ENCODE measurements around the gene ADCYAP1R1.
A peak's percentile ranks its signal among the peaks of the same experiment; 100 is the strongest.

The ADCYAP1R1 gene

GRCh38 chr7:31023877-31024276 lies 28.2 kb upstream of the ADCYAP1R1 start:
- Mint-ChIP-seq H3K27ac (peak overlapping the region; percentile 90), H3K4me3 (no peak overlapping the region), H3K27me3 (peaks cover 18% of the 10 kb centered on the region), H3K4me1 (peaks cover 70% of the 10 kb centered on the region), H3K9me3 (peaks cover 8% of the 10 kb centered on the region), H3K36me3 (peaks cover 3% of the 10 kb centered on the region)
- CTCF ChIA-PET = no interaction called here
- peak; percentile 56 for DNase-seq

GRCh38 chr7:31027161-31027965 lies 24.7 kb upstream of the ADCYAP1R1 start:
- CTCF ChIA-PET = interaction anchor here (0.9 to 1.3 kb wide), 2 partner anchors 46 to 95 kb away, joined by 3 read pairs; no protein-coding TSS in a partner anchor
- Mint-ChIP-seq H3K27ac (no peak overlapping the region), H3K4me3 (no peak overlapping the region), H3K36me3 (peaks cover 3% of the 10 kb centered on the region), H3K27me3 (peaks cover 22% of the 10 kb centered on the region), H3K9me3 (peaks cover 8% of the 10 kb centered on the region), H3K4me1 (peaks cover 44% of the 10 kb centered on the region)
- no peak for DNase-seq

- H3K27me3 Mint-ChIP-seq = peaks cover 24% of the 10 kb centered on the region
Measured at GRCh38 chr7:31028006-31028405, 24.1 kb upstream of the ADCYAP1R1 start.

GRCh38 chr7:31028417-31028992 lies 23.6 kb upstream of the ADCYAP1R1 start:
- Mint-ChIP-seq H3K36me3 (peaks cover 3% of the 10 kb centered on the region), H3K9me3 (peaks cover 7% of the 10 kb centered on the region), H3K27me3 (peaks cover 29% of the 10 kb centered on the region), H3K4me1 (peaks cover 33% of the 10 kb centered on the region), H3K4me3 (no peak overlapping the region), H3K27ac (no peak overlapping the region)
- CTCF ChIA-PET = interaction anchor here (0.9 kb wide), 1 partner anchor 47 kb away, joined by 3 read pairs; no protein-coding TSS in a partner anchor
- no peak for DNase-seq

More at GRCh38 chr7:31028006-31028405, 24.1 kb upstream of the ADCYAP1R1 start:
- Mint-ChIP-seq H3K36me3 (peaks cover 3% of the 10 kb centered on the region), H3K4me3 (no peak overlapping the region), H3K4me1 (peaks cover 38% of the 10 kb centered on the region), H3K9me3 (peaks cover 8% of the 10 kb centered on the region), H3K27ac (no peak overlapping the region)
- no peak for DNase-seq
- CTCF ChIA-PET = interaction anchor here (0.9 to 1.3 kb wide), 2 partner anchors 46 to 94 kb away, joined by 3 read pairs; no protein-coding TSS in a partner anchor

DNA sequence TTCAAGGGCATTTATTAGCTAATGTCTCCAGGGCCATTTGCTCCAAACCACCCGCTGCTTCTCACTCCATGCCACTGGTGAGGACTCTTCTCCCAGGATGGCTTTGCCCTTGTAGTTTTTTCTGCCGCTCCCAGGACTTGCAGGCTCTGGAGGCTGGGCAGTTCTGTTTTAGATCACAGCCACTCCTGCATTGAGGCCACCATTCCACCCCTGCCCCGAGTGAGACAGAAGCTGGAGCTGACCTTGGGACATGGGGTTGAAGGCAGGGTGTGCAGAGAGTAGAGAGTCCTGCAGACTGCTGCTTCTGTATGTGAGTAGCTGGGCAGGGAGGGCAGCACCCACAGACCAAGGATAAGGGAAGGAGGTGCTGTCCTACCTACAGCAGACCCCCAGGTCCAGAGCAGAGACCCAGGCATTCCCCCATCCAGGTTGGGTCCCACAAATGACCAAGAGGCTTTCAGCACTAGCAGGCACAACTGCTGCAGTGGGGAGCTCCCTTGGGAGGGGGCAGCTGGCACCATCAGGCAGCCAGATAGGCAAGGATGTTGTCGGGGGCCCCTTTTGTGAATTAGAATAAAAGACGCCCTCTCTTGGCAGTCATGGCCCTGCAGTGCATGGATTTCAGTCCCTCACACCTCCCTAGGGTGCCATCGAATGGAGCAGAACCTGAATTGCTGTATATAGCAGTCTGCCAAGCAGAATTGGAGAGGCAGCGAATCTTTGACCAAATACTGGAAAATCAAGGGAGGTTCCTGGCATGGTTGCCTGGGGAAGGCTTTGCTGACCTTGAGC lies 22.7 kb upstream of the ADCYAP1R1 start:
- CTCF ChIA-PET = no interaction called here
- Mint-ChIP-seq H3K9me3 (no peaks in the 10 kb centered on the region), H3K4me1 (peaks cover 23% of the 10 kb centered on the region), H3K36me3 (no peaks in the 10 kb centered on the region), H3K27ac (no peak overlapping the region), H3K4me3 (no peak overlapping the region), H3K27me3 (peaks cover 38% of the 10 kb centered on the region)
- no peak for DNase-seq

DNA sequence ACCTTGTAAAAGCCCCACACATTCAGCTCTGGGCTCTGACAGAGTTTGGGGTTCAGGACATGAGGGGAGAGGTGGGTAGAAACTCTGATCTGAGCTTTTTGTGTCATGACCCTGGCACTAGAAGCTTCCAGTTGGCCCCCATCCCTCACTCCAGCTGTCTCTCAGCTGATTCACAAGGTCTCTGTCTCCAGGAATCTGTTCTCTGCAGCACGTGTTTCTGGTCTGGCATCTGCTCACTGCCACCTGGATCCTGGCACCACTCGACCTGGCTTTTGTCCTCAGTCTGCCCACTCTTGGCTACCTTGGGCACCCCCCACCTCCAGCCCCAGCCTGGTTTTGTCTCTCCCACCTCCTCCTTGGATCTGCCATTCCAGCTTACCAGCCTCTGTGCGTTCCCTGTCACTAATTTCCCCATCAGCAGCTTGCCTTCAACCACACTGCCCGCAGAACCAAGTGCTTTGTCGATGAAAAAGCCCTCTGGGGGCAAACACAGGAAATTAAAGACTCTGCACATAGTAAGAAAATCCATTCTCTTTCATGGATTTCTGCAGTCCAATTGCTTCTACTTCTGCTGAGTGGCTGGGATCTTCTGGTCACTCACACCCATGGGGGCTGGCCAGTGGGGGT lies 18.3 kb upstream of the ADCYAP1R1 start:
- Mint-ChIP-seq H3K4me3 (no peak overlapping the region), H3K9me3 (no peaks in the 10 kb centered on the region), H3K27ac (no peak overlapping the region), H3K27me3 (peaks cover 54% of the 10 kb centered on the region), H3K4me1 (no peaks in the 10 kb centered on the region), H3K36me3 (no peaks in the 10 kb centered on the region)
- CTCF ChIA-PET = no interaction called here
- no peak for DNase-seq

DNA sequence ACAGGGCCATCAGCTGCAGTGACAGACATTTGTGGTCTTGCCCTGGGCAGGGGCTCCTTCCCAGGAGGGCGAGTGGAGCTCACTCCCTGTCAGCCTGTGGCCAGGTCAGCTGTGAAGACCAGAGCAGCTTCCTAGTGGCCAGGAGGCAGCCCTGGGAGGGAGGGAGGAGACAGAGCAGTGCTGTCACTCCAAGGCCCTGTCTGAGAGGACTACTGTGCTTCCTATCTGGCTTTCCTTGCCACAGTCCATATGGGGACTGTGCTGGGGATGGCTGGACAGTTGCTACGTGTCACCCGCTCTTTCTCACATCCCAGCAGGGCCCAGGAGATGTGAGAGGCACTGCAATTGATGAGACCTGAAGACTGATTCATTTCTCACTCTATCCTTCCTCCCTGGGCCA lies 15.2 kb upstream of the ADCYAP1R1 start:
- DNase-seq = no peak
- Mint-ChIP-seq H3K4me3 (no peak overlapping the region), H3K9me3 (no peaks in the 10 kb centered on the region), H3K27ac (no peak overlapping the region), H3K27me3 (peaks cover 65% of the 10 kb centered on the region), H3K4me1 (no peaks in the 10 kb centered on the region), H3K36me3 (no peaks in the 10 kb centered on the region)
- CTCF ChIA-PET = interaction anchor here (1.2 kb wide), 1 partner anchor 54 kb away, joined by 3 read pairs; no protein-coding TSS in a partner anchor

DNA sequence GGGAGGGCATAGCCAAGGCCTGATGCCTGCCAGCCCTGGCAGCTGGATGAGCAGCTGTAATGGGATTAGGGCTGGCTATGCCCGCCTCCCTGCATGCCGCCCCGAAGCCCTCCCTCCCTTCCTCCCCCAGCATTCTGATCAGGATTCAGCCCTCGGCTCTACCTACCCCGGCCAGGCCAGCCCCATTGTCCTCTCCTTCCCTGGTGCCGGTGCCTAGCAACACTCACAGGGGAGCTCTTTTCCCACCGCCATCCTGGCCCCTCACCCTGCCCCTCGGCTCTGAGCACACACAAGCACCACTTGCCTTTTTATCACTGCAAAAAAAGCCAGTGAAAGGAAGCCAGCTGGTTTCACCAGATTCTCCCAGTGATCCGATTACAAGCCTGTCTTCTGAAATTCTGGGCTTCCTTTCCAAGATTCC lies 9.0 kb upstream of the ADCYAP1R1 start:
- Mint-ChIP-seq H3K4me1 (no peaks in the 10 kb centered on the region), H3K4me3 (no peak overlapping the region), H3K27me3 (peaks cover 51% of the 10 kb centered on the region), H3K9me3 (no peaks in the 10 kb centered on the region), H3K36me3 (no peaks in the 10 kb centered on the region), H3K27ac (no peak overlapping the region)
- DNase-seq = no peak
- CTCF ChIA-PET = interaction anchor here (0.6 kb wide), 1 partner anchor 57 kb away, joined by 3 read pairs; no protein-coding TSS in a partner anchor

DNA sequence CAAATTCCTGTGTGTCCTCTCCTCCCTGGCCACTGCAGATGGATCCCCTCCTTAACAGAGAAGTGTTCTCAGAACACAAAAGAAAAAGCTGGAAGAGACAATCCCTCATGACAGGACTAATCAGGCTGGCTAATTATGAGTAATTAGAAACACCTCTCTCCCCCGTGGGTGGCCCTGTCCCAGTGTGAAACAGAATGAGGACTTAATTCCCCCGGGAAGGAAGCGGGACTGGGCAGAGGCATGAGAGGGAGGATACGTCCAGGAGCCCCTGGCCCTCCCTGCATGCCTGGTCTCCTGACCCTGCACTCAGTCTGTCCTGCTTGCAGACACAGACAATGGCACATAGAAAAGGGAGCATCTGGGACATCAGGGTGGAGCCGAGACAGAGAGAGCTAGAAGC lies 7.6 kb upstream of the ADCYAP1R1 start:
- Mint-ChIP-seq H3K4me3 (no peak overlapping the region), H3K27ac (no peak overlapping the region), H3K9me3 (no peaks in the 10 kb centered on the region), H3K27me3 (peaks cover 56% of the 10 kb centered on the region), H3K36me3 (no peaks in the 10 kb centered on the region), H3K4me1 (no peaks in the 10 kb centered on the region)
- DNase-seq = no peak
- CTCF ChIA-PET = no interaction called here

- H3K9me3 Mint-ChIP-seq = no peaks in the 10 kb centered on the region
Measured at GRCh38 chr7:31046723-31047122, 5.4 kb upstream of the ADCYAP1R1 start.

GRCh38 chr7:31047313-31048146 lies 4.6 kb upstream of the ADCYAP1R1 start:
- Mint-ChIP-seq H3K27ac (no peak overlapping the region), H3K9me3 (no peaks in the 10 kb centered on the region), H3K4me1 (no peaks in the 10 kb centered on the region), H3K36me3 (no peaks in the 10 kb centered on the region), H3K4me3 (no peak overlapping the region), H3K27me3 (peaks cover 65% of the 10 kb centered on the region)
- no peak for DNase-seq
- CTCF ChIA-PET = interaction anchor here (1.9 kb wide), 1 partner anchor 75 kb away, joined by 6 read pairs; no protein-coding TSS in a partner anchor

More at GRCh38 chr7:31046723-31047122, 5.4 kb upstream of the ADCYAP1R1 start:
- no peaks in the 10 kb centered on the region for H3K36me3 Mint-ChIP-seq
- H3K4me1 Mint-ChIP-seq = no peaks in the 10 kb centered on the region
- peaks cover 68% of the 10 kb centered on the region for H3K27me3 Mint-ChIP-seq
- H3K4me3 Mint-ChIP-seq = no peak overlapping the region
- CTCF ChIA-PET = no interaction called here
- no peak overlapping the region for H3K27ac Mint-ChIP-seq
- no peak for DNase-seq

GRCh38 chr7:31049005-31049765 lies 2.9 kb upstream of the ADCYAP1R1 start:
- no peak for DNase-seq
- H3K36me3 Mint-ChIP-seq = no peaks in the 10 kb centered on the region
- CTCF ChIA-PET = interaction anchor here (1.9 kb wide), 1 partner anchor 73 kb away, joined by 6 read pairs; no protein-coding TSS in a partner anchor
- H3K4me1 Mint-ChIP-seq = no peaks in the 10 kb centered on the region
- H3K4me3 Mint-ChIP-seq = no peak overlapping the region
- H3K9me3 Mint-ChIP-seq = no peaks in the 10 kb centered on the region
- no peak overlapping the region for H3K27ac Mint-ChIP-seq
- H3K27me3 Mint-ChIP-seq = peaks cover 67% of the 10 kb centered on the region

DNA sequence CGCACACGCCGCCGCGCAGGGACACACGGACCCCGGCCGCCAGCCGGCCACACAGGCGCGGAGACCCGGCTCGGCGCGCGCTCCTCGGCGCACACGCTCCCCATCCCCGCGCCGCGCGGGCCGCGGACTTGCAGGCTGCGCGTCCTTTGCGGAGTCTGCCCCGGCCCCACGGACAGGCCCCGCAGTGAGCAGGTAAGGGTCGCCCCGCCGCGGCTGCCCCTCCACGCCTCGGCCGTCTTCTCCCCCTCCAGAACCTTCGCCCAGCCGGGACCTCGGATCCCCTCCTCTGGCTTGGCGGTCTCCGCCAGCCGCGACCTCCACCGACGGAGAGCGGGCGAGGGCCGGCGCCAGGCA lies 356 bp downstream of the ADCYAP1R1 start:
- no peaks in the 10 kb centered on the region for H3K36me3 Mint-ChIP-seq
- peaks cover 87% of the 10 kb centered on the region for H3K27me3 Mint-ChIP-seq
- DNase-seq = no peak
- H3K9me3 Mint-ChIP-seq = no peaks in the 10 kb centered on the region
- H3K4me3 Mint-ChIP-seq = no peak overlapping the region
- no peak overlapping the region for H3K27ac Mint-ChIP-seq
- CTCF ChIA-PET = no interaction called here
- no peaks in the 10 kb centered on the region for H3K4me1 Mint-ChIP-seq
